HG03097 (cell line): Measurements from ENCODE around the gene PROK1.
"Not testable (repeated sequence)": the region's sequence is repeated elsewhere in the genome, so short reads cannot be mapped to it uniquely, and the experiment has no call there.

ENCODE experiments used
- ATAC-seq: cut with Tn5 transposase; IDR thresholded peaks from one replicate; pipeline ENCODE4 v1.9.1; 2021; ENCODE audit not compliant: unreplicated experiment, low FRiP score

PROK1 gene

GRCh38 chr1:110433213-110433612 is 17.7 kb upstream of the PROK1 start:
- no peak for ATAC-seq

DNA sequence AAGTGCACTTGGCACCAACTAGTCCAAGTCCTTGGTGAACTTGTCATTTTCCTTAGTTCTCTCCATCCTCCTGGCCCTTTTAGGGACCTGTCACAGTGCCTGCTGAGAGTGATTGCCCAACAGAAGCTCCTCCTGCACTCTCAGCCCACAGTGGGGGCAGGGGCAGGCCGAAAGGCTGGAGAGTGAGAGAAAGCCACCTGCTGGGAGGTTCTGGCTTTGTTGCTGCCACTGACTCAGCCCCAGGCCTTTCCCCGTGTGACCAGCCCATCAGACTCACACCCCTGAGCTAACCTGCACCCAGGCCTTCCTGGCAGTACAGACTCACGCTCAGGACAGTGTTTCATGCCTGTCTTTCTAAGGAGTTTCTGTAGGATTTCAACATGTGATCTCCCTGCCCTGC is 17.1 kb upstream of the PROK1 start:
- ATAC-seq = no peak

DNA sequence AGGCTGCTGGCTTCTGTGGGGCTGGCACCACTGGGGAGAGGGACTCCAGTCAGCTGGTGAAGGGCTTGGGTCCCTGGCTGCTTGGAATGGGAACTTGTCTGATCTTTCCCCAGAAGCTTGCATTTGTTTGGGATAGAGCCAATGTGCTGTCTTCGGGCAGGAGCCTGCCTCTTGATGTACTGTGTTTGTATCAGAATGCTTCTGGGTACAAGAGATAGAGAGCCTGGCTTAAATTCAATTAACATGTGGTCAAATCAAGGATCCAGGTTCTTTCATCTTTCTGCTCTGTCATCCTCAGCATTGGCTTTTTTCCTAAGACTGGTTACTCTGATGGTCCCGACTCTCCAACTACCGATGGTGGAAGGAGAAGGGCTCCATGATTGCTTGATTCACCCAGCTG is 16.0 kb upstream of the PROK1 start:
- no peak for ATAC-seq

DNA sequence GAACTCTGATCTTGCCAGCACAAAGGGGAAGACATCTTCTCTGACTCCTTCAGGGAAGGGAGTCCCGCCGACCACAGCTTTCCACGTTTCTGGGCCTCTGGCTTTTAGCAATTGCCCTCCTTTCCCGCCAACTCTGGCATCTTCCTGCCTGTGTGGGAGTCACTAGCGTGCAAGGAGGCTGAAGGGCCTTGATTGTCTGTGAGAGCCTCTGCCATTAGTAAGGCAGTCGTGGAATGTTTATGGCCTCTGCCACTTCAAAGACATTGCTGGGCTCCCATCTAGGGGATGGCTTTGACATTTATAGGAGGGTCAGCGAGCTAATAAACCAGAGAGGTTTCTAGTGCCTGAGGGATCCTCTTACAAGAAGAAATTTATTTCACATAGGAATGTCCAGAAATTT is 14.3 kb upstream of the PROK1 start:
- no peak for ATAC-seq

- not testable (repeated sequence) for ATAC-seq
These were observed 13.2 kb upstream of the PROK1 start for GRCh38 chr1:110437645-110438299.

- ATAC-seq = no peak
These were observed 12.1 kb upstream of the PROK1 start for GRCh38 chr1:110438893-110439292.

GRCh38 chr1:110439873-110440272 is 11.1 kb upstream of the PROK1 start:
- not testable (repeated sequence) for ATAC-seq

DNA sequence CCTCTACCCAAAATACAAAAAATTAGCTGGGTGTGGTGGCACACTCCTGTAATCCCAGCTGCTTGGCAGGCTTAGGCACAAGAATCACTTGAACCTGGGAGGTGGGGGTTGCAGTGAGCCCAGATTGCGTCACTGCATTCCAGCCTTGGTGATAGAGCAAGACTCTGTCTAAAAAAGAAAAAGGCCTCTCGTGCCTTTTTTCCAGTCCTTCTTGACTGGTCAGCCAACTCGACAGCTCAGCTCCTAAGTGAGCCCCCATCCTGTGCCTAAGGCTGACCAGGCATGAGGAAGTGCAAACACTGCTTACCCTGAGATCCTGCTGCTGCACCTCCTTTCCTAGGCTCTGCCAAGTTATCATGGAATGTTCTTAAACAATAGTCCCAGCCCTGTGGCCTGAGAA is 10.1 kb upstream of the PROK1 start:
- ATAC-seq = no peak

GRCh38 chr1:110441888-110442287 is 9.1 kb upstream of the PROK1 start:
- ATAC-seq = no peak

- ATAC-seq = no peak
These were observed 7.5 kb upstream of the PROK1 start for GRCh38 chr1:110443451-110443850.

GRCh38 chr1:110444561-110444960 is 6.4 kb upstream of the PROK1 start:
- no peak for ATAC-seq

DNA sequence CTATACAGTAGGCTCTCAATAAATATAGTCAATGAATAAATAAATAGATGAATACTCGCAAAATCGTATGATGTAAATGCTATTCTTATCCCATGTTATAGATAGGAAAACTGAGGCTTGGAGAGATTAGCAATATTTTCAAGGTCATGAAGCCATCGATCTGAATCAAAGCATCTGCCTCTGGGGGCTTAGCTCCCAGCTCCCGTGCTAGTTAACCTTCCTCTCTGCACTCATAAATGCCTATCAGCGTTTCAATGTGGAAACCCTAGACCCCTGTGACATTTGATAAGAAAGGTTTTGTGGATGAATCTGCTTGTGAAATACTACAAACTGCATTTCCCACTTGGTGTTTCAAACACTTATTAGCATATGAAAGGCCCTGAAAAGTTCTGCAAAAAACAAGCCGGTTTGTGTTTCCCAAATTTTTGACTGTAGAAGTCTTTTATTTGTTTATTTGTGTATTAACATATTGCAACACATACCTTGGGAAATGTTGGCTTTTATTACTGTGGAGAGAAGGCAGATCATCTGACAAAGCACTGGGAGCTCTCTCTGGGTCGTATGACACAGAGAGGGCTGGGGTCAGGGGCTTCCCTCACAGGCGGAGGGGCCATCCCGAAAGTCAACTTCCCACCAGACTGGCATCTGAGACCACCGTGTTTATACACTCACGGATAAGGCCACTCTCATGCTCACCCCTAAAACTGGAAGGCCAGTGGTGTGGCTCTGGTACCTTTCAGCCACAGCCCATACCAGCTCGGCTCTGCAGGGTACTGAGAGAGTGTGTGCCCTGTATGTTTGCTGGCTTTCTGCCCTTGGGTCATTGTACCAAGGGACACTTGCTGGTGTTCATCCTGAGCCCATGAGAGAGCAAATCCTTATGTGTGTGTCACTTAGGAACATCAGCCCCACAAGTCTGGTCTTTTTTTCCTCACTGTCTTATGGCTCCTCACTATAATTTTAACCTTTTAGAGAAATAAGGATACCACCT is 993 bp upstream of the PROK1 start:
- ATAC-seq = no peak

GRCh38 chr1:110452330-110452729 is 1.4 kb downstream of the PROK1 start:
- no peak for ATAC-seq

DNA sequence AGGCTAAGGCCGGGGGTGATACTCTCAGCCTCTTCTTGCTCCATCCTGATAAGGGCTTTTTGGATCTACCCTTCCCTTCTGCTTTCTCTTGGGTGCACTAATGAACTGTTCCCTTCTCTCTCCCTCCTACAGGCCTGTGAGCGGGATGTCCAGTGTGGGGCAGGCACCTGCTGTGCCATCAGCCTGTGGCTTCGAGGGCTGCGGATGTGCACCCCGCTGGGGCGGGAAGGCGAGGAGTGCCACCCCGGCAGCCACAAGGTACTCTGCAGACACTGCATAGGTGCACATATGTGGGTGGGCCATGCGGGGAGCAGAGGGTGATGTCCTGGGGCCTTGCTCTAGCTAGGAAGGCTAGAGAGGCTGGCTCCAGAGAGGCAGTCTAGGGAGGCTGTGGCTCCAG is 2.9 kb downstream of the PROK1 start:
- no peak for ATAC-seq

- no peak for ATAC-seq
These were observed 3.4 kb downstream of the PROK1 start for GRCh38 chr1:110454328-110454727.

DNA sequence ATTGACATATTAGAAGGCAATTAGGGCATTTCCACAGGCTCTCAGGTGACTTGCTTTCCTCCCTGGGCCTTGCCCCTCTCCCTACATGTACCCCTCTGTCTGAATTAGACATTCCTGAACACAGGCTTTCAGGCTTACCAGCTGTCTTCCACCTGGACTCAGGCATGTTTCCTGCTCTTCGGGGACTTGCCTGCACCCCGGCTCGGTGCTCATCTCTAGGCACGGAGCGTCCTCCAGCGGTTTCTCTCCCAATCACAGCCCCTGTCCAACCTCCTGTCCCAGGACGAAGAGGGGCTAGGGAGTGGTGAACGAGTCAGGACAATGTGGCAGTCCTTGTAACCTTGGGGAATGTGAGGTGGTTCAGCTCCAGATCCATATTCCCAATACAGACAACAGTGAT is 4.2 kb downstream of the PROK1 start:
- no peak for ATAC-seq

DNA sequence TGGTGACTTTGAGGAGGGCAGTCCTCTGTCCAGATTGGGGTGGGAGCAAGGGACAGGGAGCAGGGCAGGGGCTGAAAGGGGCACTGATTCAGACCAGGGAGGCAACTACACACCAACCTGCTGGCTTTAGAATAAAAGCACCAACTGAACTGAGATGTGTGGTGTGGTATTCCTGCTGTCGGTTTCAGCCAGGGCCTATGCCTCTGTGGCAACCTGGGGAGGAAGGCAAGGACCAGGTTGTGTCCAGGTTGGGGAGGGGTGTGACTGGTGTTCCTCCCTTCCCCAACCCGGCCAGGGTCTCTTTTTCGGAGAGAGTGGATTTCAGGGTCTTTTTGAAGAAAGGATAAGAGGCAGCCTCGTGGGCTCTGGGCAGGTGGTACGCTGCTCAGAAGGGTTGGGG is 6.3 kb downstream of the PROK1 start:
- ATAC-seq = no peak

DNA sequence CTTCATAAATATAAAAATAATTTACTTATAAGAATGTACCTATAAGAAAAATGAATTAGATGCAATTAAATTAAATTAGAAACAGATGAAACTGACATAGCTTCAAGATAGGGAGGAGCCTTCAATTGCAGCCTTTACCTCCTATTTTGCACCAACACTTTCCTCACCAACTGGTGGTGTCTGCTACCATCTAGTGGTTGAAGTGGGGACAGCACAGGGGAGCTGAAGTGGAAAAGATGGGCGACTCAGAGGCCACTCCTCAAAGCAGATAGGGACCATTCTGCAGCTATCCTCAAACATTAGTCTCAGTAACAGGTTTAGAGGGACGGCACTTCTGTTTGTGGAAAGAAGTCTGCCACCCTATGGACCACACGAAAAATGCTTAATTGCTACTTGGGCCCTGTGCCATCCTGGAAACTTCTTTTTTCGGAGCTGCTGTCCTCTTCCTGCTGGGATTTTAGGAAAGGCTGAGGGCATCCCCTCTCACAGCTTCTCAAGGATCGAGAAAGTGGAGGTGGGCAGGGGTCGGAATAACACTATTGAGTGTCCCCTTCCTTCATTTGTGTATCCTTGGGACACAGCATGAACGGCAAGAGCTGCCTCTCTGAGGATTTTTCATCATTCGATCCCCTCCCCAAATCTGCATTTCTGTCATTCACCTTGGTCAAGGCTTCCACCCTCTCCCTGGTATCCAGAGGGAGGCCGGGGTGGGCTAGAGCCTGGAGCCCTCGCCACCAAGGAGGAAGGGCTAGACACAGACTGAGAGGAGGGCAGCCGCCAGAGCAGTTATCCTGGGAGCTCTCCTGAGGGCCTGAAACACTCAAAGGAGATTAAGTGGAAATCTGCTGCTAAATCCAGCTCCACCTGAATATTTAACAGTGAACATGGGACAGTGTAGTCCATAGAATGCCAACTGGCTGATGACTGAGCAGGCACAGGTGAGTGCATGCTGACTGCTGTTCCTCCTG is 9.6 kb downstream of the PROK1 start:
- no peak for ATAC-seq

DNA sequence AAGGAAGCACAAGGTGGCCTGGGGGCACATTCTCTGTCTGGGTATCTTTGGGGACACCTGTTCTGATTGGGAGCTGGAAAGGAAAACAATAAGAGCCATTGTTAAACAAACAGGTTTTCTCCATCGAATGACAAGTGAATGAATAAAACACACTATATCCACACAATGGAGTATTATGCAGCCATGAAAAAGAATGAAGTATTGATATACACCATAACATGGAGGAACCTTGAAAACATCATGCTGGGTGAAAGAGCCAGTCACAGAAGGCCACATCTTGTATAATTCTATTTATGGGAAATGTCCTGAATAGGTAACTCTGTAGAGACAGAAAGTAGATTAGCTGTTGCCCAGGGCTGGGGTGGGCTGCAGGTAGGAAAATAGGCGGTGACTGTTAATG is 11.1 kb downstream of the PROK1 start:
- ATAC-seq = no peak

DNA sequence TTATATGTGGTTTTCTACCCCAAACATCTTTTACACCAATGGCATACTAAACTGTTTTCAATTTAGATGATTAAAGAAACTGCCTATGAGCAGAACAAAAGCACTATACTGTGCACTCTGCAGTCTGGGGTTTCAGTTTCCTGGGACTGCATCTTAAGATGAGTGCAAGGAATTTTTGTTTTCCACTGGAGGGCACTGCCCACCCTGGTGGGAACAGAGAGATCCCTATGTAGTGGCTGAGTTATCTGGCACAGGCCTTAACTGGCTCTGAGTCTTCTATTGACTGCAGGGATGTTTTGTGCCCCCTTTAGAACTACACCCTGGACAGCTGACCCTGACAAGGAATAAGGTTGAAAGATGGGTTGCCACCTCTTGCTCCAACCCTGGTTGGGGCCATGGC is 12.0 kb downstream of the PROK1 start:
- ATAC-seq = no peak

GRCh38 chr1:110463725-110464124 is 12.8 kb downstream of the PROK1 start:
- no peak for ATAC-seq
